Hematopoietic multipotent progenitor cell treated with erythropoietin and hydrocortisone succinate and interleukin-3 and kit ligand, for 4 days (in vitro differentiated cells): Measurements from ENCODE around the gene MXD3.
"Not testable (repeated sequence)": the region's sequence is repeated elsewhere in the genome, so short reads cannot be mapped to it uniquely, and the experiment has no call there.

Source experiments
- DNase-seq: peaks from one replicate; pipeline ENCODE4 v3.0.0-alpha.2; 2015

MXD3 gene

DNA sequence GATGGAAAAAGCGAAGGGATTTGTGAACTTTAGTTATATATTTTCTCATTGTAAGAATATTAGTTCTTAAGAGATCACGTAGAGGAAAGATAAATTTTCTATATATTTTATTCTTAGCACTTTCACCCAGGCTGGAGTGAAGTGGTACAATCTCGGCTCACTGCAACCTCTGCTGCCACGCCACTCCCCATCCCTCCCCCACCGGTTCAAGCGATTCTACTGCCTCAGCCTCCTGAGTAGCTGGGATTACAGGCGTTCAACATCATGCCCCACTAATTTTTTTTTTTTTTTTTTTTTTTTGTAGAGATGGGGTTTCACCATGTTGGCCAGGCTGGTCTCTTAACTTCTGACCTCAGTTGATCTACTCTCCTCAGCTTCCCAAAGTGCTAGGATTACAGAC is 50.7 kb downstream of the MXD3 start:
- no peak for DNase-seq

- not testable (repeated sequence) for DNase-seq
These were observed 53.0 kb downstream of the MXD3 start for GRCh38 chr5:177258711-177259110.
